Measurements from ENCODE around the gene TTC23. TPM values are rescaled to one million over a fixed set of nuclear protein-coding genes. Genes with fewer than 3 reads are reported as not detected.

Gene TTC23
- total RNA-seq, 1 donor from 2014 or later: 2.7 TPM

DNA sequence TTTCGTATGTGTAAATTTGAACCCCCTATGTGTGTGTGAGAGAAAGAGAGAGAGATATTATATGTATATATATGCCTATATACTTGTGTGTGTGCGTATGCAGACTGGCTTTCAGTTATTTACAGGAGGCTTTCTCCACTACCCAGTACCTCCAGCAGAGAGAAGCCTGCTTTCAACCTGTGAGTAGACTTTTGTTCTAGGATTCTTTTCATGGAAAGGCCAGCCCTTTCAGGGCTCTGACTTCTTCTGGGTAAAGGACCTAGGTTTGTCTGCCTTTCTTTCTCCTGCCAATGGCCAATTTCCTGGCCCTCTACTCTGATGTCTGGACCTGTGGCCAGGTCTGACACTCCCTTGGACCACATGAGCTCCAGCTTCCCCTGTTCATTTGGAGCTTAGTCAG lies 25.7 kb upstream of the TTC23 start:
- intact Hi-C loops (cut with micrococcal nuclease): no loop called here
- ATAC-seq (ENCODE audit: low read depth): no peak
- Mint-ChIP-seq H3K4me1 (peaks cover 10% of the 10 kb centered on the region), H3K36me3 (ENCODE audit: low read depth) (peaks cover 11% of the 10 kb centered on the region), H3K4me3 (no peak overlapping the region), H3K27me3 (no peaks in the 10 kb centered on the region), H3K27ac (no peak overlapping the region), H3K9me3 (no peaks in the 10 kb centered on the region)
- ChIA-PET POLR2A (no interaction called here), CTCF (interaction anchor here (1.6 to 8.4 kb wide), 3 partner anchors 96 to 480 kb away, joined by 9 to 143 read pairs (median 70); no protein-coding TSS in a partner anchor)
- DNase-seq: no peak
- TF ChIP-seq, protein P1, sequence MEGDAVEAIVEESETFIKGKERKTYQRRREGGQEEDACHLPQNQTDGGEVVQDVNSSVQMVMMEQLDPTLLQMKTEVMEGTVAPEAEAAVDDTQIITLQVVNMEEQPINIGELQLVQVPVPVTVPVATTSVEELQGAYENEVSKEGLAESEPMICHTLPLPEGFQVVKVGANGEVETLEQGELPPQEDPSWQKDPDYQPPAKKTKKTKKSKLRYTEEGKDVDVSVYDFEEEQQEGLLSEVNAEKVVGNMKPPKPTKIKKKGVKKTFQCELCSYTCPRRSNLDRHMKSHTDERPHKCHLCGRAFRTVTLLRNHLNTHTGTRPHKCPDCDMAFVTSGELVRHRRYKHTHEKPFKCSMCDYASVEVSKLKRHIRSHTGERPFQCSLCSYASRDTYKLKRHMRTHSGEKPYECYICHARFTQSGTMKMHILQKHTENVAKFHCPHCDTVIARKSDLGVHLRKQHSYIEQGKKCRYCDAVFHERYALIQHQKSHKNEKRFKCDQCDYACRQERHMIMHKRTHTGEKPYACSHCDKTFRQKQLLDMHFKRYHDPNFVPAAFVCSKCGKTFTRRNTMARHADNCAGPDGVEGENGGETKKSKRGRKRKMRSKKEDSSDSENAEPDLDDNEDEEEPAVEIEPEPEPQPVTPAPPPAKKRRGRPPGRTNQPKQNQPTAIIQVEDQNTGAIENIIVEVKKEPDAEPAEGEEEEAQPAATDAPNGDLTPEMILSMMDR (IDR thresholded peaks at IDR 0.05): no peak

DNA sequence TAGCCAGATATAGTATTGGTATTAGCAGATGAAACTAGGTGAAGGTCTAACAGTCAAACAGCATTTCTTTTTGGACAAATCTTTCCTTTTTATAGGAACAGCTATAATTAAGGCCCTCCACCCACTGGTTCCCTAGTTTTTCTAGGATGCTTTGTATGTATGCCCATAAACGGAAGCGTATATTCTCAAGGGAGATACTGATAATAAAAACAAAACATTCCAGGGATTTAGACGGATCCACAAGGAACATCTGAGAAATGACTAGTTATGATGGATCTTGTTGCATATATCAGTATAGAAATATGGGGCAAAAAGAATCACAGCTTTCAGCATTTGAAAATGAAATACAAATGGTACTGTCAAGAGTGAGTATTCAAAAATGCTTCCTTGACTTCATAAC lies 24.4 kb upstream of the TTC23 start:
- DNase-seq: no peak
- ChIA-PET CTCF (interaction anchor here (1.6 to 8.4 kb wide), 5 partner anchors 8 to 1299 kb away, joined by 8 to 143 read pairs (median 13); no protein-coding TSS in a partner anchor), POLR2A (no interaction called here)
- Mint-ChIP-seq H3K36me3 (ENCODE audit: low read depth) (peaks cover under 1% of the 10 kb centered on the region), H3K27ac (no peak overlapping the region), H3K9me3 (no peaks in the 10 kb centered on the region), H3K4me3 (no peak overlapping the region), H3K4me1 (peaks cover 10% of the 10 kb centered on the region), H3K27me3 (no peaks in the 10 kb centered on the region)
- TF ChIP-seq, protein P1 (IDR thresholded peaks at IDR 0.05): no peak
- intact Hi-C loops (cut with micrococcal nuclease): loop anchor here (1.0 to 5.0 kb wide), 7 partner anchors 430 to 1598 kb away; partner anchors contain the start of gene LYSMD4
- no peak for ATAC-seq (ENCODE audit: low read depth)

DNA sequence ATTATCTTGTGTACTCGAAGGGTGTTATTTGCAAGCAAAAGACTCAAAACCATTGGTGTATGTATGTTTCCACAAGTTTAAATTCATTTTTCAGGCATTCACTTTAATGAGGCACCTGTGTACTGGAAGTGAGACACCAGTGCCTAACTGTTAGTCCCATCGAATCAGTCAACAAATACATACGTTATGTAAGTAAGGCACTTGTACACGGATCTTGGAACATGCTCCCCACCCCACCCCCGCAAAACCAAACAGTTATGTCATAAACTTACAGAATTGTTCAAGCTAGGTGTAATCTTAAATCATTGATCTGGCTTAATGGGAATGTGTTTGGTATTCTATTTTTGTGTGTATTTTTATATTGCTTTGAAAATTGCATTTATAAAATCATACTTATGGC lies 19.1 kb upstream of the TTC23 start:
- ChIA-PET POLR2A (no interaction called here), CTCF (interaction anchor here (2.4 kb wide), 1 partner anchor 436 kb away, joined by 7 read pairs; no protein-coding TSS in a partner anchor)
- H3K36me3 Mint-ChIP-seq (ENCODE audit: low read depth): no peaks in the 10 kb centered on the region
- H3K9me3 Mint-ChIP-seq: no peaks in the 10 kb centered on the region
- no peak for DNase-seq
- intact Hi-C loops (cut with micrococcal nuclease): no loop called here
- no peak overlapping the region for H3K27ac Mint-ChIP-seq
- no peak for ATAC-seq (ENCODE audit: low read depth)
- no peaks in the 10 kb centered on the region for H3K27me3 Mint-ChIP-seq
- TF ChIP-seq, protein P1 (IDR thresholded peaks at IDR 0.05): no peak
- H3K4me3 Mint-ChIP-seq: no peak overlapping the region
- no peaks in the 10 kb centered on the region for H3K4me1 Mint-ChIP-seq

DNA sequence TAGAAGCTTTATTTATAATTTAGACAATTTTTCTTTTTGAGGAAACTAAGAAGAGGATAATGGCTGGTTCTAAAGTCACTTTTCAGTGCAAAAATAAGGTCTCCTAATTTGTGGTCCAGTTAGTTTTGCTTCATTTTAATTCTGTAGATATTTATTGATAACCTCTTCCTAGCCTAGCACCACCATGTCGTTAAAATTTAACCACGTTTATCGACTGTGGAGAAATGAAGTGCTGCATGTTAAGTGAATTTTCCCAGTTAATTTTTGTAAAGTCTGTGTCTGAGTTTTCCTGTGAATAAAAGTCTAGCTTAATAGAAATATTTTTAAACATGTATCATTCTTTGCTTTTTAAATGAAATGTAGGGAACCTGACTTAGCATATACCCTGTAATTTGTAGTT lies 18.6 kb upstream of the TTC23 start:
- H3K9me3 Mint-ChIP-seq: no peaks in the 10 kb centered on the region
- H3K27me3 Mint-ChIP-seq: no peaks in the 10 kb centered on the region
- no peaks in the 10 kb centered on the region for H3K4me1 Mint-ChIP-seq
- ATAC-seq (ENCODE audit: low read depth) (no peak), DNase-seq (no peak)
- no peaks in the 10 kb centered on the region for H3K36me3 Mint-ChIP-seq (ENCODE audit: low read depth)
- ChIA-PET POLR2A (no interaction called here), CTCF (interaction anchor here (2.4 kb wide), 1 partner anchor 436 kb away, joined by 10 read pairs; no protein-coding TSS in a partner anchor)
- TF ChIP-seq, protein P1 (IDR thresholded peaks at IDR 0.05): no peak
- intact Hi-C loops (cut with micrococcal nuclease): no loop called here
- H3K27ac Mint-ChIP-seq: no peak overlapping the region
- H3K4me3 Mint-ChIP-seq: no peak overlapping the region

DNA sequence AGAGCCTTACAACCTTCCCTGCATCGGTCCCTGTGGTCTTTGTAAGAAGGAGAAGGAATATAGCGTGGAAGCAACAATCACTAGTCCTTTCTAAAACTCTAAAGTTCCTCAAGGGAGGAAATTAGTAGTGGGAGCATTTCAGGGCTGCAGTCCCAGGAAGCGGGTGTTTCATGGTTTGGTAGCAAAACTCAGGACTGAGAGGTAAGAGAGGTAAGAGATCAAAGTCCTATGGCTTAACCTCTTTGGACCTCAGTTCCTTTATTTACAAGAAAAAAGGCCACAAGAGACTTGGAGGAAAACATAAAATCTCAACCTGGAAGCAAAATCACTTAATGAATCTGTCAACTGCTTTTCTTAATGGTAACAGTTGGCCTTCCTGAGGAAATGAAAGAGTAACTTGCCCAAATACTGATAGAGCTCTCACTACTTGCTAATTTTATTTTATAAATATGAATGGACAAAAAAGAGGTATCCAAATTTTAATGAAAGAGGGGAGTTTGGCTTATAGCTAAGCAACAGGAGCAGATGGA lies 16.2 kb upstream of the TTC23 start:
- DNase-seq (no peak), ATAC-seq (ENCODE audit: low read depth) (no peak)
- TF ChIP-seq, protein P1 (IDR thresholded peaks at IDR 0.05): no peak
- intact Hi-C loops (cut with micrococcal nuclease): no loop called here
- no peak overlapping the region for H3K4me3 Mint-ChIP-seq
- no peak overlapping the region for H3K27ac Mint-ChIP-seq
- ChIA-PET POLR2A (no interaction called here), CTCF (interaction anchor here (2.4 kb wide), 1 partner anchor 438 kb away, joined by 10 read pairs; no protein-coding TSS in a partner anchor)
- H3K36me3 Mint-ChIP-seq (ENCODE audit: low read depth): peaks cover 6% of the 10 kb centered on the region
- no peaks in the 10 kb centered on the region for H3K4me1 Mint-ChIP-seq
- no peaks in the 10 kb centered on the region for H3K27me3 Mint-ChIP-seq
- H3K9me3 Mint-ChIP-seq: no peaks in the 10 kb centered on the region
